ENCODE results near the gene TM9SF2.

GRCh38 chr13:99527301-99527700 is 26.0 kb downstream of the TM9SF2 start:
- TF ChIP-seq CTCF (IDR thresholded peaks at IDR 0.05) (no peak), POLR2A (IDR thresholded peaks at IDR 0.05) (no peak)

All from Peyer's patch (tissue), 4 donors.